Natural killer cell (primary cell): ENCODE data around the gene OR10J5. TPM values are rescaled to one million over a fixed set of nuclear protein-coding genes. Genes with fewer than 3 reads are reported as not detected.

ENCODE experiments used
- ATAC-seq, 3 donors: fragments of 150-1000 bp in 2 of 3; fragments of 200-7000 bp in 1 of 3; cut with Tn5 transposase; 1 replicate in 1 of 3; 2 replicates in 2 of 3; pipeline ENCODE4 v1.10.0; 2021; ENCODE audit warnings: mild to moderate bottlenecking in 2 of 3, moderate library complexity in 2 of 3
- DNase-seq, 2 donors: peaks; one replicate each; pipeline versions ENCODE4 v3.0.0 to v3.0.0-alpha.2; 2013 to 2021; ENCODE audit warnings: mixed read lengths in 1 of 2
- H3K27ac ChIP-seq: one replicate; pipeline ENCODE4 v1.5.1; 2013; ENCODE audit warnings: mild to moderate bottlenecking, low read length
- H3K27me3 ChIP-seq: one replicate; pipeline ENCODE4 v1.6.1; 2013; ENCODE audit warnings: low read length; ENCODE audit not compliant: control insufficient read depth, insufficient read depth
- H3K36me3 ChIP-seq: one replicate; pipeline ENCODE4 v1.6.1; 2013; ENCODE audit warnings: low read length; ENCODE audit not compliant: control insufficient read depth, insufficient read depth
- H3K4me1 ChIP-seq: one replicate; pipeline ENCODE4 v1.6.1; 2013; ENCODE audit warnings: low read length; ENCODE audit not compliant: control insufficient read depth, insufficient read depth
- H3K4me3 ChIP-seq: one replicate; pipeline ENCODE4 v1.5.1; 2013; ENCODE audit warnings: low read length
- H3K9me3 ChIP-seq: one replicate; pipeline ENCODE4 v1.6.1; 2013; ENCODE audit warnings: low read length; ENCODE audit not compliant: control insufficient read depth, insufficient read depth
- H3K27ac Mint-ChIP-seq, 2 donors: one replicate each; pipeline ENCODE4 v1.8.0; 2022; ENCODE audit warnings: mild to moderate bottlenecking in 2 of 2, mixed read lengths in 2 of 2, moderate library complexity in 1 of 2
- H3K27me3 Mint-ChIP-seq, 2 donors: one replicate each; pipeline ENCODE4 v1.8.0; 2022; ENCODE audit warnings: low read depth in 2 of 2, mixed read lengths in 2 of 2
- H3K36me3 Mint-ChIP-seq: one replicate; pipeline ENCODE4 v1.8.0; 2022; ENCODE audit warnings: mixed read lengths
- H3K4me1 Mint-ChIP-seq, 2 donors: one replicate each; pipeline ENCODE4 v1.8.0; 2022; ENCODE audit warnings: mixed read lengths in 2 of 2
- H3K4me3 Mint-ChIP-seq: one replicate; pipeline ENCODE4 v1.8.0; 2022; ENCODE audit warnings: mild to moderate bottlenecking, moderate library complexity, mixed read lengths
- H3K9me3 Mint-ChIP-seq, 2 donors: one replicate each; pipeline ENCODE4 v1.8.0; 2022; ENCODE audit warnings: mixed read lengths in 2 of 2
- CTCF ChIP-seq: fragments of 200-600 bp; IDR thresholded peaks from one replicate; pipeline ENCODE4 v1.8.0; 2022; ENCODE audit warnings: antibody characterized with exemption
- WGBS: methylation state at CpG from one replicate; pipeline ENCODE4 v1.1.7; 2013; ENCODE audit warnings: missing lambda C conversion rate; ENCODE audit not compliant: insufficient coverage; 5-methylcytosine and 5-hydroxymethylcytosine counted together
- intact Hi-C: fragments of 100-400 bp; cut with micrococcal nuclease; formaldehyde crosslinking; loops from one replicate; pipeline ENCODE4 v1.14.2; 2022
- total RNA-seq, 4 donors: library from RNA; stranded (reverse); fragments of 120-200 nt in 1 of 4; gene quantifications; one replicate each; pipeline versions ENCODE4 v1.2.3 to v1.2.4, GENCODE V29; 2013 to 2022

OR10J5 gene
- total RNA-seq, 3 donors from 2014 or later (not counting 1 experiment from before 2014, with no cell fraction given): not detected

- Mint-ChIP-seq H3K36me3 (no peaks in the 10 kb centered on the region), H3K4me1 (no peaks in the 10 kb centered on the region), H3K27me3 (peaks cover 0 to 6% of the 10 kb centered on the region in 2 donors), H3K27ac (no peak overlapping the region), H3K9me3 (peaks cover 0 to 2% of the 10 kb centered on the region in 2 donors), H3K4me3 (no peak overlapping the region)
- WGBS: 89% methylated on average over 10 of the region's 11 CpGs
- H3K9me3 ChIP-seq: no peaks in the 10 kb centered on the region
- DNase-seq: no peak
- H3K4me1 ChIP-seq: no peaks in the 10 kb centered on the region
- H3K36me3 ChIP-seq: no peaks in the 10 kb centered on the region
- H3K4me3 ChIP-seq: no peak overlapping the region
- no peaks in the 10 kb centered on the region for H3K27me3 ChIP-seq
- TF ChIP-seq CTCF: no peak
- ATAC-seq: no peak
- intact Hi-C loops: no loop called here
- no peak overlapping the region for H3K27ac ChIP-seq
Measured at GRCh38 chr1:159493354-159493753, 42.5 kb downstream of the OR10J5 start.

- ATAC-seq: no peak
- H3K27ac ChIP-seq: no peak overlapping the region
- DNase-seq: no peak
- 78% methylated on average over 3 of the region's 5 CpGs for WGBS
- H3K4me3 ChIP-seq: no peak overlapping the region
- H3K4me1 ChIP-seq: no peaks in the 10 kb centered on the region
- intact Hi-C loops: no loop called here
- H3K9me3 ChIP-seq: no peaks in the 10 kb centered on the region
- no peak overlapping the region for H3K4me3 Mint-ChIP-seq
- H3K4me1 Mint-ChIP-seq: no peaks in the 10 kb centered on the region
- no peaks in the 10 kb centered on the region for H3K9me3 Mint-ChIP-seq
- H3K27me3 ChIP-seq: no peaks in the 10 kb centered on the region
- no peaks in the 10 kb centered on the region for H3K36me3 ChIP-seq
- H3K27me3 Mint-ChIP-seq: peaks cover 0 to 6% of the 10 kb centered on the region in 2 donors
- no peak overlapping the region for H3K27ac Mint-ChIP-seq
- no peak for TF ChIP-seq CTCF
- no peaks in the 10 kb centered on the region for H3K36me3 Mint-ChIP-seq
Measured at GRCh38 chr1:159492575-159493323, 43.1 kb downstream of the OR10J5 start.

Other genes starting within 250 kb of the OR10J5 start
- 100 to 1,000 TPM in 1 of 3 donors, 1 to 10 TPM in 2; 6.5 to 154 (median 7.0) TPM for gene FCER1A, start 233.7 kb downstream of the OR10J5 start, total RNA-seq
- gene OR10J4, start 103.8 kb downstream of the OR10J5 start, total RNA-seq: not detected
- not detected for gene OR10J1, start 96.3 kb downstream of the OR10J5 start, total RNA-seq
- not detected for gene APCS, start 51.8 kb upstream of the OR10J5 start, total RNA-seq
- not detected for gene CRP, start 178.6 kb upstream of the OR10J5 start, total RNA-seq
- gene DUSP23, start 245.0 kb upstream of the OR10J5 start, total RNA-seq: 10 to 100 TPM; 18.6 to 22.1 (median 21.1) TPM